HT1080 (cell line): ENCODE data around the gene VPS50. TPM values are rescaled to one million over a fixed set of nuclear protein-coding genes. Genes with fewer than 3 reads are reported as not detected.
A peak's percentile ranks its signal among the peaks of the same experiment; 100 is the strongest.

Source experiments
- DNase-seq: peaks from one replicate; pipeline ENCODE4 v3.0.0-alpha.2; 2015; ENCODE audit warnings: low read depth
- polyA plus RNA-seq, 2 experiments: library from polyadenylated mRNA; depleted of rRNA; stranded (reverse); fragments of >200 nt; gene quantifications; 2 replicates each; pipeline ENCODE4 v1.2.3, GENCODE V29; 2015
- total RNA-seq: library from RNA; depleted of rRNA; stranded (reverse); fragments of >200 nt; shearing (Covaris generic); gene quantifications from 2 replicates; pipeline ENCODE4 v1.2.3, GENCODE V29; 2014; rRNA removed

VPS50 gene
- total RNA-seq, result 9.5 and 12.1 TPM in 2 replicates
- 6.5 and 9.9 TPM in 2 replicates for polyA plus RNA-seq (2015; cell fraction: cytosol; rRNA removed)
- 22.4 and 23.8 TPM in 2 replicates for polyA plus RNA-seq (2015; cell fraction: nucleus; rRNA removed)

GRCh38 chr7:93231799-93232672 lies at the start of gene VPS50:
Gene VPS50 (plus strand): TSS chr7:93232366. CDS start chr7:93232468, 102 bp downstream.
- DNase-seq, result peak; percentile 97

DNA sequence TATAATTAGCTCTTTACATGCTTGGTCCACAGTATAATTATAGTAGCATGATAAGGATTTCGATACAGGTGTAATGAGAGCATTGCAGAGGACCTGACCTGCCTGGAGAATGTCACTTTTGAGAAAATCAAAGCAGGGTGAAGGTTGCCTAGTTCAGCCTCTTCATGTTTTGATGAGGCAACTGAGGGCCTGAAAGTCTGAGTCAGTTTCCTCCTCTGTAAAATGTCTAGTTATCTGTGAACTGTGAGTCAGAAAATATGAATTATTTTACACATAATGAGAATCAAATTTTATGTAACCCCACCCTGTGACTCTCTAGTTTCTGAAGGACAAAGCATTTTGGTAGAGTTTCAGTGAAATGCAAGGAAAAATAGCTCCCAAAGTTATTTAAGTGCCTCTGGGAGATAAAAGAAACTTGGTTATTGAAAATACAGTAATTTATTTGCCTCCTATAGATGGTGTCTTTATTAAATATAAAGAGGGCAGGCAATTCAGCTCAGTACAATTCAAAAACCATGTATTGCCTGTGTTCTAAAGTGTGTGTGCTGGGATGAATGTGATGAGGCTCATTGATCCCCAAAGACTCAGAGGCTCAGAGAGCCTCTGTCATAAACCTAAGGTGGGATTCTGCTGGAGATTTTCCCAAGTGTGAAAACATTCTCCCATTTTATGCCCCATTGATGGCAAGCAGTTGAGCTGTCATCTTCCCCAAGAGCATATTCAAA lies 46.7 kb upstream of the VPS50 start:
- peak; percentile 17 for DNase-seq

GRCh38 chr7:93188870-93189634 lies 43.1 kb upstream of the VPS50 start:
- no peak for DNase-seq

- DNase-seq, result peak; percentile 72
Measured at GRCh38 chr7:93194386-93194785, 37.8 kb upstream of the VPS50 start.

- DNase-seq, result no peak
Measured at GRCh38 chr7:93196336-93196735, 35.8 kb upstream of the VPS50 start.

DNA sequence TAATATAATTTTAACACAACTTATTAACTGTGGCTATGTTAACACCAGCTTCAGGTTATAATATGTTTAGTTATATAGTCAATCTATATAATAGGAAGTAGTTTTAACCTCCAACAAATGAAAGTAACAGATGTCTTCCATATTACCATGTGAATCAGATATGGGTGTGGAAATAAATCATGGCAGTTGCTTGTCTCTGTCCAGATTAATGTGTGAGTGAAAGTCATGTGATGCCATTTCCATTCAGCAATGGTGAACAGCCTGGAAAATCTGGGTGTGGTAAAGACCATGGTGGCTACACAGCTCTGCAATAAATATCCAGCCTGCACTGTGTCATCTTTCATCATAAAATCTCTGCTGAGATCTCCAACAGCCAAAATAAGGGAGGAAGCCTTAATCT lies 33.7 kb upstream of the VPS50 start:
- no peak for DNase-seq

GRCh38 chr7:93202594-93203250 lies 29.4 kb upstream of the VPS50 start:
- DNase-seq, result no peak

DNA sequence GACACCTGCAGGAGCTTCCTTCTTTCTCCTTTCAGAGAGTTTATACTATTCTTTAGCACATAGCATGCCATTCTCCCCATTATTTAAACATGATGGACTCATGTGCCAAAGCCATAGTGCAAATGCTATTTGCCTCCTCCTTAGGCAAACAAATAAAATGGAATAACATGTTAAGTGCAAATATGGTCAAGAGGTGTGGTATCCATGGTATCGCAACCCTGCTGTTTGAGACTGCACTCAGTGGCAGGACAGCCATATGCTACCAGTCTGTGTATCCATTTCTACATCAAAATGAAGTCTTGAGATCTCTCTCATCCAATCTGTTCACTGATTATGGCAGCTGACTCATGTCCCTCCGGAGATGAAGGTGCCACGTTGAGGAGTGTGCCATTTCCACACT lies 28.7 kb upstream of the VPS50 start:
- no peak for DNase-seq

DNA sequence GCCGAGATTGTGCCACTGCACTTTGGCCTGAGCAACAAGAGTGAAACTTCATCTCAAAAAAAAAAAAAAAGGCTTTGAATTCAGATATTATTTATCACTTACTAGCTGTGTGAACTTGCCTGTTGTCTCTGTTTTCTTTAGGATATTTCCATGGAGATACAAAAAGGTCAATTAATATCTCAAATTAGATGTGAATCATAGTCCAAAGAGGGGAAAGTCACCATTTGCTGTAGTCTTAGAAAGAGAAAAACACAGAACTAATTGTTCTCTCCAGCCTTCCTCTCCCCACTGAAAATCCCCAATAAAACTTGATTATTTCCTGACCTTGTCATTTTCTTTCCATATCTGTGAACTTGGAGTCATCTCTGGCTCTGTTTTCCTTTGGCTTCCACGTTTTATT lies 27.1 kb upstream of the VPS50 start:
- DNase-seq, result no peak

GRCh38 chr7:93211228-93211818 lies 20.8 kb upstream of the VPS50 start:
- no peak for DNase-seq

- no peak for DNase-seq
Measured at GRCh38 chr7:93212881-93213280, 19.3 kb upstream of the VPS50 start.

GRCh38 chr7:93218997-93219827 lies 13.0 kb upstream of the VPS50 start:
- no peak for DNase-seq

GRCh38 chr7:93219868-93220267 lies 12.3 kb upstream of the VPS50 start:
- DNase-seq, result no peak

DNA sequence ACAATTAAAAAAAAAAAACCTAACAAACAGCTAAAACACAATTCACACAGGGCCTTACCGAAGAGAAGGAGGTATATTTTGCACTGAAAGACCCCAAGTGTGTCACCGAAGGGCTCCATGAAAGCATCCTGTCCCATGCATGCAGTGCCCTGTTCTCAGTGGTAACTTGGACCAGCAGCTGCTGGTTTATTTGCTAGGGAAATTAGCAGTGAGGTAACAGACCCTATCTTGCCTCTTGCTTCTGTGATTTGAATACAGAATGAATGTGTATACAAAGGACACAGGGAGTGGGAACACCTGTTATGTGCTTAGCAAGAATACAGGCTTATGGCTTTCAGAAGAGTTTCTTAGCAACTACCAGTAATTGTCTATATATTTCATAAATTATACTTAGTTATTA lies 5.9 kb upstream of the VPS50 start, which contains the start of gene HEPACAM2:
Gene HEPACAM2, minus strand, starts transcription at position 160 of the 400 bp plus-strand sequence.
- DNase-seq, result no peak

DNA sequence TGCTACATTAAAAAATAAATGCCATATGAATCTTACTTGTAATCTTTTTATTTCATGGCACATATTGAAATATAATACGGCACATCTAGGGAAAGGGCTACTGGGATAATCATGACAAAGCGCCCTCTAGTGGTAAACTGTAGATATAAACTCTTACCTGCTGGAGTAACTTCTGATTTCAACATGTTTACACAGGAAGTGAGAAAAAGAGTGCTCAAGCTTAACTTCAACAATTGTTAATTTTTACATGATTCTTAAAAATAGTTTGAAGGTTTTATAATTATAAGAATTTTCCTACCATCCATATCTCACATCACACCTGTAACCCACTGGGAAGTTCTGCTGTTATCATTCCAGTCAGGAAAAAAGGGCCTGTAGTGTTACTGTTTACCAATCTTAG lies 3.9 kb upstream of the VPS50 start:
- DNase-seq, result peak; percentile 47

- DNase-seq, result no peak
Measured at GRCh38 chr7:93231259-93231658, 907 bp upstream of the VPS50 start.

DNA sequence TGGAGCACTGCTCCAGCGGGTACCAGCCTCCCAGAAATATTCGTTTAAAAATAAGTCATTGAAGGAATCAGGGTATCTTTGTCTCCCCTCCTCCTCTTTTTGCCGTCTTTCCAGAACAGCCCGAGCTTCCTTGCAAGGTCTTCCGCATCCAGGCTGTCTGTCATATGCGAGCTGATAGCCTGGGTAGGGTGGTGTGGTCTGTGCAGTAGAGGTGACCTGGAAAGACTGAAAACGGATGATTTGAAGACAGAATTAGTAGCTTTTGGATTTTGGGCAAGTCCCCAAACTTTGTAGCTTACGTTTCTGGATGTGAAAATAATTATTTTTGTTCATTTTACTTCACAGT lies 480 bp downstream of the VPS50 start:
- DNase-seq, result no peak

DNA sequence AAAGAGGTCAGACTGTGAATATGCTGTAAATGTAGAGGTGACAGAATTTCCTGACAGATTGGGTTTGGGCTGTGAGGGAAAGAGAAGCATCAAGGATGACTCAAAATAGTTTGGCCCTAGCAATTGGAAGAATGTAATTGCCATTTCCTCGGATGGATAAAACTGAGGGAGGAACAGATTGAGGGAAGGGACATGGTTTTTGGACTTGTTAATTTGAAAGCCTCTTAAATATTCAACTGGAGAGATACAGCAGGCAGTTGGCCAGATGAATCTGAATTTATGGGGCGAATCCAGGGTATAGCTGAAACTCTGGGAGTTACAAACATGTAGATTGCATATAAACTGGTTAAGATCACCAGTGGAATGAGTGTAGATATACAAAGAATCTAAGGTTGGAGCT lies 3.4 kb downstream of the VPS50 start:
- no peak for DNase-seq

- no peak for DNase-seq
Measured at GRCh38 chr7:93238131-93238530, 6.0 kb downstream of the VPS50 start.

GRCh38 chr7:93238748-93239147 lies 6.6 kb downstream of the VPS50 start:
- no peak for DNase-seq
